Astrocyte of the cerebellum (primary cell): ENCODE results near the gene SHROOM1.

Experiments
- DNase-seq: peaks from one replicate; pipeline ENCODE4 v3.0.0-alpha.2; 2011; ENCODE audit warnings: low read depth
- H3K4me3 ChIP-seq: 2 replicates; pipeline ENCODE4 v1.5.1; 2011; ENCODE audit warnings: mild to moderate bottlenecking, low read depth, low read length, moderate library complexity
- in situ Hi-C: cut with HindIII; loops from 2 replicates; pipeline ENCODE4 v1.10.0; 2017; ENCODE audit warnings: low sequenced_read_pairs
- TF ChIP-seq, protein P1 (sequence below): IDR thresholded peaks from 2 replicates; pipeline ENCODE4 v1.5.1; 2012; ENCODE audit warnings: low read length, low read depth, moderate library complexity, mild to moderate bottlenecking; ENCODE audit errors: missing control alignments

SHROOM1 gene, protein sequence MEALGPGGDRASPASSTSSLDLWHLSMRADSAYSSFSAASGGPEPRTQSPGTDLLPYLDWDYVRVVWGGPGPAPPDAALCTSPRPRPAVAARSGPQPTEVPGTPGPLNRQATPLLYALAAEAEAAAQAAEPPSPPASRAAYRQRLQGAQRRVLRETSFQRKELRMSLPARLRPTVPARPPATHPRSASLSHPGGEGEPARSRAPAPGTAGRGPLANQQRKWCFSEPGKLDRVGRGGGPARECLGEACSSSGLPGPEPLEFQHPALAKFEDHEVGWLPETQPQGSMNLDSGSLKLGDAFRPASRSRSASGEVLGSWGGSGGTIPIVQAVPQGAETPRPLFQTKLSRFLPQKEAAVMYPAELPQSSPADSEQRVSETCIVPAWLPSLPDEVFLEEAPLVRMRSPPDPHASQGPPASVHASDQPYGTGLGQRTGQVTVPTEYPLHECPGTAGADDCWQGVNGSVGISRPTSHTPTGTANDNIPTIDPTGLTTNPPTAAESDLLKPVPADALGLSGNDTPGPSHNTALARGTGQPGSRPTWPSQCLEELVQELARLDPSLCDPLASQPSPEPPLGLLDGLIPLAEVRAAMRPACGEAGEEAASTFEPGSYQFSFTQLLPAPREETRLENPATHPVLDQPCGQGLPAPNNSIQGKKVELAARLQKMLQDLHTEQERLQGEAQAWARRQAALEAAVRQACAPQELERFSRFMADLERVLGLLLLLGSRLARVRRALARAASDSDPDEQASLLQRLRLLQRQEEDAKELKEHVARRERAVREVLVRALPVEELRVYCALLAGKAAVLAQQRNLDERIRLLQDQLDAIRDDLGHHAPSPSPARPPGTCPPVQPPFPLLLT

DNA sequence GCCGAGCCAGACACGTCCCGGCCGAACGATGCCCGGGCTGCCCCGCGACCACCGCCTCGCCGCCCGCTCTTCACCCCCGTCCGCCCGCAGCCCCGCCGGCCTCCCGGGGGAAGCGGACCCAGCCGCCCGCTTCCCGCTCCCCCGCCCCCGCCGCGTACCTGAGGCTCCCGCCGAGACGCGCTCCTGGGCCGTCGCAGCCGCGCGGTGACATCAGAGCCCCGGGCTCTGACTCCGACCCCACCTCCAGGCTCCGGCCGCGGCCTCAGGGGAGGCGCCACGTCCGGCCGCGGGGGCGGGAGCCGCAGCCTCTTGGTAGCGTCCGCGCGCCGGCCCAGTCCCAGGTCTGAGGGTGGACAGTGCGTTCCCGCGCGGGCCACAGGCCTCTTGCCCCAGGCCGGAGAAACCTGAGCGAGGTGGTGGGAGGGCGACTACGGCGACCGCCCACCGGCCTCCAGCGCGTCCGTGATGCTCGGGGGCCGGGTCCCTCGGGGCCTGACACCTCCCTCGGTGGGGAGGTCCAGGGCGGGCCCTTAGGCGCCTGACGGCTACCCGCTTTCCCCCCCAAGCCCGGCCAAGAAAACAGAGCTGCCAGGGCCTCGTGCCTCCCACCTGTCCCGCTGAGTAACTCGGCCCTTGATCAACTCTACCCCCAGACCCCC lies at the start of gene SHROOM1:
Gene SHROOM1, minus strand, starts transcription at position 212 of the 659 bp plus-strand sequence. CDS start 4,507 bp downstream, outside the sequence.
- H3K4me3 ChIP-seq = peak within 1 kb of the TSS; percentile 50
- in situ Hi-C loops = no loop called here
- DNase-seq = no peak
- TF ChIP-seq, protein P1, sequence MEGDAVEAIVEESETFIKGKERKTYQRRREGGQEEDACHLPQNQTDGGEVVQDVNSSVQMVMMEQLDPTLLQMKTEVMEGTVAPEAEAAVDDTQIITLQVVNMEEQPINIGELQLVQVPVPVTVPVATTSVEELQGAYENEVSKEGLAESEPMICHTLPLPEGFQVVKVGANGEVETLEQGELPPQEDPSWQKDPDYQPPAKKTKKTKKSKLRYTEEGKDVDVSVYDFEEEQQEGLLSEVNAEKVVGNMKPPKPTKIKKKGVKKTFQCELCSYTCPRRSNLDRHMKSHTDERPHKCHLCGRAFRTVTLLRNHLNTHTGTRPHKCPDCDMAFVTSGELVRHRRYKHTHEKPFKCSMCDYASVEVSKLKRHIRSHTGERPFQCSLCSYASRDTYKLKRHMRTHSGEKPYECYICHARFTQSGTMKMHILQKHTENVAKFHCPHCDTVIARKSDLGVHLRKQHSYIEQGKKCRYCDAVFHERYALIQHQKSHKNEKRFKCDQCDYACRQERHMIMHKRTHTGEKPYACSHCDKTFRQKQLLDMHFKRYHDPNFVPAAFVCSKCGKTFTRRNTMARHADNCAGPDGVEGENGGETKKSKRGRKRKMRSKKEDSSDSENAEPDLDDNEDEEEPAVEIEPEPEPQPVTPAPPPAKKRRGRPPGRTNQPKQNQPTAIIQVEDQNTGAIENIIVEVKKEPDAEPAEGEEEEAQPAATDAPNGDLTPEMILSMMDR = no peak

DNA sequence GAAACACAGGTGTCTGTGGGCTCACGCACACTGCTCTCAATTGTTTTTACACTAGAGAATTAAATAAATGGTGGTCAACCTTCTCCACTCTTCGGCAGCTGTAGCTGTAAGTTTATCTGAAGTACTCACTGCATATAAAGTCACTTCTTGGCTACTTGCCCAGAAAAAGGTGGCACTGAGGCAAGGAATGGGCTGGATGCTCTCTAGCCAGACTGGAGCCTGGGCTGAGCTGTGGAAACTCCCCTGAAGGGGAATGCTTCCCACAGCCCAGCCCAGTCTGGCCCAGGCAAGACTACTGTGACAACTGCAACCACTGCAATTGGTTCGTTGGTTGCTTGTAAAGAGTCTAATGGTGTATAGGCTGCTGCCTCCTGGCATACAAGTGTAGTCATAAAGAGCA lies 47.5 kb upstream of the SHROOM1 start:
- TF ChIP-seq, protein P1 = no peak
- in situ Hi-C loops = no loop called here
- DNase-seq = no peak
- no peak overlapping the region for H3K4me3 ChIP-seq

DNA sequence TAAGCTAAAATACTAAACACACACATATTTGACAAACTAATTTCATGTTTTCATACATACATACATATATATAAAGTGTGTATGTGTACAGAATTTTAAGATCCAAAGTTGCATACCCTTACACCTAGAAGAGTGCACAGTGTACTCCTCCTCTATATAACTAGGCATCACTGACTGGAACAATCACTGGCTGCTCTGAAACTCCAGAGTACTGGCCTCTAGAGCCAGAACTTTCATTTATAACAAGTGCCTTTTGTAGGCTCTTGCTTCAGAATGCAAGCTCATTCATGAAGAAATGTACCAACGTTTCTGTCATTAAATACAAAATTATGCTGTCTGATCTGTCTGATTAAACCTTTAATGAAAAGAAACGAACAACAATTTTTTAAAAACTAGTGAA lies 47.0 kb upstream of the SHROOM1 start:
- in situ Hi-C loops = no loop called here
- H3K4me3 ChIP-seq = no peak overlapping the region
- TF ChIP-seq, protein P1 = no peak
- DNase-seq = no peak

DNA sequence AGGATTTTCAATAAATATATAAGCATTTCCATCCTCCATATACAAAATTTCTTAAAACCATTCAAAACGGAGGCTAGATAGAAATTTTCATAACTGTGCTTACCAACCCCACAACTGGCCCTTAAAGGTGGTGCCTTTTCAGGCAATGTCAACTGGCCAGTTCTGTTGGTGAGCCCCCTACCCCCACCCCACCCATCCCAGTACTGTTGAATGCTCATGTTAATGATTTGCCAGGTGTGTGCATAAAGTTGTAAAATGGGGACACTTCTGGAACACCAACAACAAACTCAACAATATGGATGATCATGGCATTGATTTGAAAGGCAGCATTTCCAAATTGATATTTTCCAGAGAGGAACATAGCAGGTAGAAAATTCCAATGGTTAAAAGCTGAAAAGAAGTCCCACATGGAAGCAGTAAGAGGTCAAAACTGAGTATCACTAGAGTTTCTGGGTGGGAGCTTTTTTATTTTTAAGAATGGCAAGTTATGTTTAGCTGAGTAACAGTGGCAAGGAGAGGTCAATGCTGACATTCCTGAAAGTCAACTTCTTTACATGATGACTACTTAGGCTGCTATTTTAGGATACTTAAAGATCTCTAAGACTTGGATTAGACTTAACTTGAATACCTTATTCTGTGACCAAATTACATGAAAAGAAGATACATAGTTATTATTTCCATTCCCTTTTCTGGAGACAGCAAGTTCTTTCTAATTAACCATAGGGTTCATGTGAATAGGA lies 45.7 kb upstream of the SHROOM1 start:
- TF ChIP-seq, protein P1 = no peak
- no peak overlapping the region for H3K4me3 ChIP-seq
- in situ Hi-C loops = no loop called here
- DNase-seq = no peak

DNA sequence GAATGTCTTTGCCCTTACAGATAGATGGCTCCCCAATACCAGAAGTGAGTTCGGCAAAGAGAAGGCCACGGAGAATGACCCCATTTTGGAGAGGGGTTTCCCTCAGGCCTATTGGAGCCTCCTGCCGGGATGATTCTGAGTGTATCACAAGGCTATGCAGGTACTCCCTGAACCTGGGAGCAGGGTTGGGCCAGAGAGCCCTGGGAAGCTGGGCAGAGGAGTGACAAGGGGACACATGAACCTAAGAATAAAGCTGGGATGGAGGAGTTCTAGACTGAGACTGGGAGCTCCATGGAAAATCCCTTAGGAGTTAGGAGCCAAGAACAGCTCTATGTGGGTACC lies 43.5 kb upstream of the SHROOM1 start:
- no peak for DNase-seq
- TF ChIP-seq, protein P1 = no peak
- H3K4me3 ChIP-seq = no peak overlapping the region
- in situ Hi-C loops = no loop called here
